Activated T-cell treated with anti-CD3 and anti-CD28 coated beads, Interleukin-2, amount 50 U/mL, for 4 hours (primary cell): ENCODE measurements around the gene WNT7B. TPM values are rescaled to one million over a fixed set of nuclear protein-coding genes. Genes with fewer than 3 reads are reported as not detected.

Experiments used
- ATAC-seq, 2 donors: fragments of 200-7000 bp; cut with Tn5 transposase; one replicate each; pipeline ENCODE4 v1.10.0; 2021
- DNase-seq: peaks from one replicate; pipeline ENCODE4 v3.0.0-alpha.2; 2020
- H3K27me3 Mint-ChIP-seq: one replicate; pipeline ENCODE4 v1.8.0; 2021; ENCODE audit warnings: low read depth, mixed read lengths
- H3K36me3 Mint-ChIP-seq: one replicate; pipeline ENCODE4 v1.8.0; 2022; ENCODE audit warnings: mixed read lengths; ENCODE audit not compliant: insufficient read depth
- H3K4me1 Mint-ChIP-seq: one replicate; pipeline ENCODE4 v1.8.0; 2021; ENCODE audit warnings: low read depth, mixed read lengths
- H3K4me3 Mint-ChIP-seq: one replicate; pipeline ENCODE4 v1.8.0; 2021; ENCODE audit warnings: mild to moderate bottlenecking, moderate library complexity, mixed read lengths
- H3K9me3 Mint-ChIP-seq: one replicate; pipeline ENCODE4 v1.8.0; 2021; ENCODE audit warnings: mixed read lengths
- total RNA-seq, 3 donors: library from RNA; stranded (reverse); gene quantifications; one replicate each; pipeline ENCODE4 v1.2.1, GENCODE V29; 2021

Gene WNT7B
- total RNA-seq, 3 donors from 2014 or later = 0.05 TPM; not detected in 2

GRCh38 chr22:45905326-45905923, 71.5 kb downstream of the WNT7B start:
- H3K9me3 Mint-ChIP-seq = no peaks in the 10 kb centered on the region
- DNase-seq (no peak), ATAC-seq (no peak)
- H3K36me3 Mint-ChIP-seq = no peaks in the 10 kb centered on the region
- no peaks in the 10 kb centered on the region for H3K4me1 Mint-ChIP-seq
- H3K4me3 Mint-ChIP-seq = no peak overlapping the region
- peaks cover 11% of the 10 kb centered on the region for H3K27me3 Mint-ChIP-seq

GRCh38 chr22:45904236-45904635, 72.7 kb downstream of the WNT7B start:
- Mint-ChIP-seq H3K4me3 (no peak overlapping the region), H3K36me3 (no peaks in the 10 kb centered on the region), H3K9me3 (no peaks in the 10 kb centered on the region), H3K4me1 (no peaks in the 10 kb centered on the region), H3K27me3 (peaks cover 11% of the 10 kb centered on the region)
- DNase-seq = no peak
- ATAC-seq = no peak

GRCh38 chr22:45903355-45904135, 73.4 kb downstream of the WNT7B start:
- no peaks in the 10 kb centered on the region for H3K4me1 Mint-ChIP-seq
- no peak overlapping the region for H3K4me3 Mint-ChIP-seq
- H3K9me3 Mint-ChIP-seq = no peaks in the 10 kb centered on the region
- no peak for ATAC-seq
- DNase-seq = no peak
- H3K36me3 Mint-ChIP-seq = no peaks in the 10 kb centered on the region
- peaks cover 11% of the 10 kb centered on the region for H3K27me3 Mint-ChIP-seq

GRCh38 chr22:45897736-45898135, 79.2 kb downstream of the WNT7B start:
- Mint-ChIP-seq H3K4me3 (no peak overlapping the region), H3K27me3 (peaks cover 7% of the 10 kb centered on the region), H3K4me1 (no peaks in the 10 kb centered on the region), H3K36me3 (no peaks in the 10 kb centered on the region), H3K9me3 (no peaks in the 10 kb centered on the region)
- DNase-seq (no peak), ATAC-seq (no peak)

- no peak for ATAC-seq
- no peak overlapping the region for H3K4me3 Mint-ChIP-seq
- no peaks in the 10 kb centered on the region for H3K9me3 Mint-ChIP-seq
Observed at GRCh38 chr22:45896964-45897538, 79.9 kb downstream of the WNT7B start.

GRCh38 chr22:45896153-45896951, 80.6 kb downstream of the WNT7B start:
- H3K4me3 Mint-ChIP-seq = no peak overlapping the region
- peaks cover 10% of the 10 kb centered on the region for H3K27me3 Mint-ChIP-seq
- DNase-seq (no peak), ATAC-seq (no peak)
- no peaks in the 10 kb centered on the region for H3K36me3 Mint-ChIP-seq
- H3K4me1 Mint-ChIP-seq = no peaks in the 10 kb centered on the region
- H3K9me3 Mint-ChIP-seq = no peaks in the 10 kb centered on the region

More at GRCh38 chr22:45896964-45897538, 79.9 kb downstream of the WNT7B start:
- Mint-ChIP-seq H3K36me3 (no peaks in the 10 kb centered on the region), H3K4me1 (no peaks in the 10 kb centered on the region), H3K27me3 (peaks cover 6% of the 10 kb centered on the region)
- no peak for DNase-seq

GRCh38 chr22:45895436-45896152, 81.4 kb downstream of the WNT7B start:
- ATAC-seq = no peak
- Mint-ChIP-seq H3K4me3 (no peak overlapping the region), H3K9me3 (no peaks in the 10 kb centered on the region), H3K27me3 (peaks cover 12% of the 10 kb centered on the region), H3K36me3 (no peaks in the 10 kb centered on the region), H3K4me1 (no peaks in the 10 kb centered on the region)
- DNase-seq = no peak

GRCh38 chr22:45893516-45893915, 83.4 kb downstream of the WNT7B start:
- no peak for DNase-seq
- no peak overlapping the region for H3K4me3 Mint-ChIP-seq
- no peaks in the 10 kb centered on the region for H3K36me3 Mint-ChIP-seq
- H3K9me3 Mint-ChIP-seq = no peaks in the 10 kb centered on the region
- H3K4me1 Mint-ChIP-seq = no peaks in the 10 kb centered on the region
- ATAC-seq = no peak
- peaks cover 13% of the 10 kb centered on the region for H3K27me3 Mint-ChIP-seq

GRCh38 chr22:45892681-45893461, 84.1 kb downstream of the WNT7B start:
- no peaks in the 10 kb centered on the region for H3K36me3 Mint-ChIP-seq
- H3K27me3 Mint-ChIP-seq = peaks cover 18% of the 10 kb centered on the region
- no peaks in the 10 kb centered on the region for H3K9me3 Mint-ChIP-seq
- ATAC-seq (no peak), DNase-seq (no peak)
- H3K4me3 Mint-ChIP-seq = no peak overlapping the region
- H3K4me1 Mint-ChIP-seq = no peaks in the 10 kb centered on the region

- Mint-ChIP-seq H3K4me3 (no peak overlapping the region), H3K36me3 (no peaks in the 10 kb centered on the region), H3K4me1 (no peaks in the 10 kb centered on the region), H3K9me3 (no peaks in the 10 kb centered on the region), H3K27me3 (peaks cover 14% of the 10 kb centered on the region)
- ATAC-seq (no peak), DNase-seq (no peak)
Observed at GRCh38 chr22:45891996-45892621, 84.9 kb downstream of the WNT7B start.

GRCh38 chr22:45891471-45891995, 85.4 kb downstream of the WNT7B start:
- Mint-ChIP-seq H3K4me1 (no peaks in the 10 kb centered on the region), H3K4me3 (no peak overlapping the region), H3K36me3 (no peaks in the 10 kb centered on the region), H3K9me3 (no peaks in the 10 kb centered on the region), H3K27me3 (peaks cover 15% of the 10 kb centered on the region)
- DNase-seq = no peak
- no peak for ATAC-seq

- Mint-ChIP-seq H3K27me3 (peaks cover 16% of the 10 kb centered on the region), H3K4me1 (no peaks in the 10 kb centered on the region), H3K4me3 (no peak overlapping the region), H3K36me3 (no peaks in the 10 kb centered on the region), H3K9me3 (no peaks in the 10 kb centered on the region)
- DNase-seq = no peak
- ATAC-seq = no peak
Observed at GRCh38 chr22:45891021-45891421, 85.9 kb downstream of the WNT7B start.

GRCh38 chr22:45890351-45890635, 86.7 kb downstream of the WNT7B start:
- DNase-seq (no peak), ATAC-seq (no peak)
- H3K4me1 Mint-ChIP-seq = no peaks in the 10 kb centered on the region
- H3K36me3 Mint-ChIP-seq = no peaks in the 10 kb centered on the region
- H3K27me3 Mint-ChIP-seq = peaks cover 18% of the 10 kb centered on the region
- no peaks in the 10 kb centered on the region for H3K9me3 Mint-ChIP-seq
- no peak overlapping the region for H3K4me3 Mint-ChIP-seq
